ENCODE measurements around the gene TMEM250. TPM values are rescaled to one million over a fixed set of nuclear protein-coding genes. Genes with fewer than 3 reads are reported as not detected.

Gene TMEM250
- total and polyA plus RNA-seq, 2 donors from 2014 or later = 22.2 to 33.1 TPM

DNA sequence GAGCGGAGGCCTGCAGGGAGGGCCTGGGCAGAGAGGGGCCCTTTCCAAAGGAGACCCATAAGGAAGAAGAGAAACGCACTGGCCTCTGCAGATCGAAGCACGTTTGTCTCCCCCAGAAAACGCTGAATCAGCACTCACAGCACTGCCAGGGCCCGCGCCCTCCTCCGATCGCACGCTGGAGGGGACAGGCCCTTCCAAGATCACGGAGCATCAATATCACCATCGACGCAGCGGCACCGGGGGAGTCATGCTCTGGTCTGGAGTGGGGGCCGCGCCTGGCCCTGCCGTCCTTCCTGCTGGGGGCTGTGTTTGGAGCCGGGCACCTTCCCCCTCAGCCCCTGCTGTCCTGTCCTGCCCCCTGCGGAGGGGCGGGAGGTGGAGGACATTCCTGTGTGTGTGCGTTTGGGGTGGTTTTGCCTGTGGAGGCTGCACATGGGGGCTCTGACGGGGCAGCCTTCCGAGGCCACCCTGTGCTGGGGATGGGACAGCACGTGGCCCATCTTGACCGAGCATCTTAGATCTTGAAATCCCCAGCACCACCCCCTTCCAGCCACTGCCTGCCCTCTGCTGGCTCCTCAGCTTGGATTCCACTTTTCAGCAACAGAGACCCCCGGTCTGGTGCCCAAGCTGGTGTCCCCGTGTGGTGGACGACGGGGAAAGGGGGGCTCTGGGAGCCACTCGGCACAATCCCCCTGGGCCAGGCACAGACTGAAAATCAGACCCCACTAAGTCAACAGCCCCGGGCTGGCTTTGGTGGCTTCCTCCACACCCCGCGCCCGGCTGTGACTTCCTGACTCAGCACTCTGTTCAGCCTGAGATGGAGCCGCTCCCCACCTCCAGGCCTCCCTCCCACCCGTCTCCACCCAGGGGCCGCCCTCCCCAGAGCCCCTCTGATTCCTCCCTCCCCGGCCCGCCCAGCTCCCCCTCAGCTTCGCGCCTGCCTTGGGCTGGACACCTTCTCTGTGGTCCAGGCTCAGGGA lies 8.3 kb downstream of the TMEM250 start:
- H3K27me3 ChIP-seq (ENCODE audit: control insufficient read depth, insufficient read depth, low read length) = no peaks in the 10 kb centered on the region
- H3K27ac ChIP-seq (ENCODE audit: low read depth in 2 of 2, low read length in 2 of 2) = no peak overlapping the region
- peaks cover 0 to 16% (median 0%) of the 10 kb centered on the region in 3 donors for H3K4me1 ChIP-seq (ENCODE audit: control insufficient read depth in 2 of 3, insufficient read depth in 2 of 3, low read depth in 1 of 3, low read length in 3 of 3)
- no peaks in the 10 kb centered on the region for H3K9me3 ChIP-seq (ENCODE audit: control insufficient read depth in 2 of 3, insufficient read depth in 1 of 3, low read length in 3 of 3)
- no peak overlapping the region for H3K4me3 ChIP-seq (ENCODE audit: low read length in 3 of 3)
- no peak for FAIRE-seq
- no peak overlapping the region for H3K9ac ChIP-seq (ENCODE audit: low read length in 3 of 3)
- TF ChIP-seq, protein P1, sequence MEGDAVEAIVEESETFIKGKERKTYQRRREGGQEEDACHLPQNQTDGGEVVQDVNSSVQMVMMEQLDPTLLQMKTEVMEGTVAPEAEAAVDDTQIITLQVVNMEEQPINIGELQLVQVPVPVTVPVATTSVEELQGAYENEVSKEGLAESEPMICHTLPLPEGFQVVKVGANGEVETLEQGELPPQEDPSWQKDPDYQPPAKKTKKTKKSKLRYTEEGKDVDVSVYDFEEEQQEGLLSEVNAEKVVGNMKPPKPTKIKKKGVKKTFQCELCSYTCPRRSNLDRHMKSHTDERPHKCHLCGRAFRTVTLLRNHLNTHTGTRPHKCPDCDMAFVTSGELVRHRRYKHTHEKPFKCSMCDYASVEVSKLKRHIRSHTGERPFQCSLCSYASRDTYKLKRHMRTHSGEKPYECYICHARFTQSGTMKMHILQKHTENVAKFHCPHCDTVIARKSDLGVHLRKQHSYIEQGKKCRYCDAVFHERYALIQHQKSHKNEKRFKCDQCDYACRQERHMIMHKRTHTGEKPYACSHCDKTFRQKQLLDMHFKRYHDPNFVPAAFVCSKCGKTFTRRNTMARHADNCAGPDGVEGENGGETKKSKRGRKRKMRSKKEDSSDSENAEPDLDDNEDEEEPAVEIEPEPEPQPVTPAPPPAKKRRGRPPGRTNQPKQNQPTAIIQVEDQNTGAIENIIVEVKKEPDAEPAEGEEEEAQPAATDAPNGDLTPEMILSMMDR (IDR thresholded peaks at IDR 0.05; ENCODE audit: borderline replicate concordance, extremely low read depth, insufficient read depth) = peak; percentile 8
- peak in 2 of 5 donors; percentile 52 to 77 for DNase-seq
- H3K36me3 ChIP-seq (ENCODE audit: control insufficient read depth in 2 of 3, insufficient read depth in 3 of 3, low read length in 3 of 3) = no peaks in the 10 kb centered on the region
- intact Hi-C loops (cut with DNase I) = no loop called here

DNA sequence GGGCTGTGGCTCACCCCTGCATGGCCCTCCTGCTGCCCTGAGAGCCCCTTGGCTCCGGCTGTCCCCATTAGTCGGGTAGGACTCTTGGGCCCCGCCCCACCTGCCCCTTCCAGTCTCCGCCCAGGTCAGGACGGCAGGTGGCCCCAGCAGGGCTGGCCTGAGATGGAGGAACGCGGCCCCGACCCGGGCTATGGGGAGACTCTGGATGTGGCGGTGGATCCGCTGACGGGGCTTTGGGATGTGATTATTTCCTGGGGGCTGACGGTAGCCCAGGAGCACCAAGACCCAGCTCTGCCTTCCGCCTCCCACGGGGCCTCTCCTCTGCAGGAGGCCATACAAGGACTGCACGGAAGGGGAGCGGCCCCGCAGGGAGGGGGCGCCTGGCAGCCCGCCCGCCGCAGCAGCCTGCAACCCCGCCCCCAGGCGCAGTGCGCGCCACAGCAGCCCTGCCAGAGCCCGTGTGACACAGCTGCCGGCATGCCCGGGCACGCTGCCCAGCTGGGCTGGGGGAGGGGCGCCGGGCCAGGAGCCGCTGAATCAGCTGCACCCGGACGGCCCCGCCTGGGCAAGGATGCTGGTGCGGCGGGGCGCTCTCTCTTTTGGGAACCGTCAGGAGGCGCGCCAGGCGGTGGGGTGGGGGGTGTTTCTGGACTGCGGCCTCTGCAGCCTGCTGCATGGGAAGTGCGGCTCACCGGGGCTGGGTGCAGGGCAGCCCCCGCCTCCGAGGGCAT lies 9.2 kb downstream of the TMEM250 start:
- Histone ChIP-seq H3K9me3 (ENCODE audit: control insufficient read depth in 2 of 3, insufficient read depth in 1 of 3, low read length in 3 of 3) (no peaks in the 10 kb centered on the region), H3K27me3 (ENCODE audit: control insufficient read depth, insufficient read depth, low read length) (no peaks in the 10 kb centered on the region), H3K27ac (ENCODE audit: low read depth in 2 of 2, low read length in 2 of 2) (peak overlapping the region in 1 of 2 donors; percentile 65), H3K9ac (ENCODE audit: low read length in 3 of 3) (peak overlapping the region in 1 of 3 donors; percentile 46), H3K36me3 (ENCODE audit: control insufficient read depth in 2 of 3, insufficient read depth in 3 of 3, low read length in 3 of 3) (no peaks in the 10 kb centered on the region), H3K4me1 (ENCODE audit: control insufficient read depth in 2 of 3, insufficient read depth in 2 of 3, low read depth in 1 of 3, low read length in 3 of 3) (peaks cover 0 to 19% (median 0%) of the 10 kb centered on the region in 3 donors), H3K4me3 (ENCODE audit: low read length in 3 of 3) (peak overlapping the region in 1 of 3 donors; percentile 41)
- TF ChIP-seq, protein P1 (IDR thresholded peaks at IDR 0.05; ENCODE audit: borderline replicate concordance, extremely low read depth, insufficient read depth) = peak; percentile 11
- DNase-seq (peak; percentile 83 to 98 (median 92)), FAIRE-seq (no peak)
- intact Hi-C loops (cut with DNase I) = no loop called here

DNA sequence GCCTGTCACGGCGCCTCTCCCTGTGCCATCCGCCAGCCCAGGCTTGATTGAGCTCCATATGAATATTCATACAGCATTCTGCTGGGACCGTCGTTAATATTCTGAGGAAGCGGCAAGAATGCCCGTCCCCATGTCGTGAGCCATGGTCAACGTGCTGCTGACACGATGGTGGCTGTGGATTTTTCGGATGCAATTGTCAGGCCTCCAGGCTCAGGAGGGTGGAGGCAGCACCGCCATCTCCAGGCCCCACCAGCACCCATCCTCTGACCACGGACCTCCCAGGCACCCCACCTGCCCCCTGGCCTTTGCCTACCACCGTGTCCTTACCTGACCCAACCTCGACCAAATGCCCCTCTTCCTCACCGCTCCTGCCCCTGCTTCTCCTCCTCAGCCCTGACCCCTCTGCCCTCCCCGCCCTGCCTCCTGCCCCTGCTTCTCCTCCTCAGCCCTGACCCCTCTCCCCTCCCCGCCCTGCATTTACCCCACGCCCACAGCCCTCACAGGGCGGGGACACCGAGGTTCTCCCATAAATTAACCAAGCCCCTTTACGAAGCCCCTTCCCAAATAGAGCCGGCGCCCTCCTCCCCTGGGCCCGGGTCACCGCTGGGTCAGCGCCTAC lies 9.9 kb downstream of the TMEM250 start:
- H3K4me3 ChIP-seq (ENCODE audit: low read length in 3 of 3) = no peak overlapping the region
- TF ChIP-seq, protein P1 (IDR thresholded peaks at IDR 0.05; ENCODE audit: borderline replicate concordance, extremely low read depth, insufficient read depth) = no peak
- no peaks in the 10 kb centered on the region for H3K36me3 ChIP-seq (ENCODE audit: control insufficient read depth in 2 of 3, insufficient read depth in 3 of 3, low read length in 3 of 3)
- H3K27ac ChIP-seq (ENCODE audit: low read depth in 2 of 2, low read length in 2 of 2) = peak overlapping the region in 1 of 2 donors; percentile 65
- H3K4me1 ChIP-seq (ENCODE audit: control insufficient read depth in 2 of 3, insufficient read depth in 2 of 3, low read depth in 1 of 3, low read length in 3 of 3) = peaks cover 0 to 19% (median 0%) of the 10 kb centered on the region in 3 donors
- DNase-seq (no peak), FAIRE-seq (no peak)
- intact Hi-C loops (cut with DNase I) = no loop called here
- peak overlapping the region in 1 of 3 donors; percentile 46 for H3K9ac ChIP-seq (ENCODE audit: low read length in 3 of 3)
- H3K27me3 ChIP-seq (ENCODE audit: control insufficient read depth, insufficient read depth, low read length) = no peaks in the 10 kb centered on the region
- no peaks in the 10 kb centered on the region for H3K9me3 ChIP-seq (ENCODE audit: control insufficient read depth in 2 of 3, insufficient read depth in 1 of 3, low read length in 3 of 3)
